ENCODE results near the gene MAJIN. TPM values are rescaled to one million over a fixed set of nuclear protein-coding genes. Genes with fewer than 3 reads are reported as not detected.

Gene MAJIN
- total RNA-seq, 3 donors from 2014 or later (not counting 1 experiment from before 2014, with no cell fraction given), result not detected

DNA sequence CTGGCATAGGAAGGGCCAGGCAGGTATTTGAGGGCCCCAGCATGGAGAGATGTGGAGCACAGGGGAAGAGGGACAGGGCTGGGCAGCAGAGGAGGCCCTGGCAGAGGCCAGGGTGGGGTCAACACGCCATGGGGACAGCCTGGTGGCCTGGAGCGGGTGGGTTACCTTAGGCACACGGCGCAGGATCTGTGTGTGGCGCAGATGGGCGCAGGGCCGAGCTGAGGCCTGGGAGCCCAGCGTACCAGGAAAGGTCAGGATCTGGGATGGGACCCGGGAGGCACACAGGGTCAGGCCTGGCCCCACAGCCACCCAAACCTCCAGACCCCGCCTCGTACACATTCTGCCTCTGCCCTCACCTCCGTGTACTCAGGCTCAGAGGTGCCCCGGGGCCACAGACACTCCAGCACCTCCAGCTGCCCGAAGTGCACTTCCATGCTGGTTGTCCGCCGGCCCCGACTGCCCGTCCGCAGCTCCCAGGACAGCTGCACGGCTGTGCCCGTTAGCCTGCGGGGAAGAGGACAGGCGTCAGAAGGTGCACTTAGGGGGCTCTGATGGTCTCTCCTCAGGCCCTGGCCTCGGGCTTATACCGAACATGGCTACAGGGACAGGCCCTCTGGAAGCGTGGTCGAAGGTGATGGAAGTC lies 61.3 kb downstream of the MAJIN start:
- Histone ChIP-seq H3K9me3 (ENCODE audit: control insufficient read depth, insufficient read depth, low read length) (no peaks in the 10 kb centered on the region), H3K27ac (ENCODE audit: low read length) (no peak overlapping the region), H3K36me3 (ENCODE audit: control insufficient read depth, insufficient read depth, low read length) (peaks cover 77% of the 10 kb centered on the region), H3K4me3 (ENCODE audit: low read length) (no peak overlapping the region), H3K27me3 (ENCODE audit: control insufficient read depth, insufficient read depth, low read length) (no peaks in the 10 kb centered on the region), H3K4me1 (ENCODE audit: control insufficient read depth, insufficient read depth, low read length) (peaks cover 8% of the 10 kb centered on the region)
- Mint-ChIP-seq H3K4me1 (peaks cover 0 to 8% of the 10 kb centered on the region in 2 donors), H3K4me3 (no peak overlapping the region), H3K36me3 (no peaks in the 10 kb centered on the region), H3K9me3 (no peaks in the 10 kb centered on the region), H3K27me3 (ENCODE audit: low read depth in 2 of 2) (no peaks in the 10 kb centered on the region), H3K27ac (peak overlapping the region in 1 of 2 donors; percentile 27)
- ATAC-seq, result no peak
- DNase-seq, result no peak
- TF ChIP-seq, protein P1, sequence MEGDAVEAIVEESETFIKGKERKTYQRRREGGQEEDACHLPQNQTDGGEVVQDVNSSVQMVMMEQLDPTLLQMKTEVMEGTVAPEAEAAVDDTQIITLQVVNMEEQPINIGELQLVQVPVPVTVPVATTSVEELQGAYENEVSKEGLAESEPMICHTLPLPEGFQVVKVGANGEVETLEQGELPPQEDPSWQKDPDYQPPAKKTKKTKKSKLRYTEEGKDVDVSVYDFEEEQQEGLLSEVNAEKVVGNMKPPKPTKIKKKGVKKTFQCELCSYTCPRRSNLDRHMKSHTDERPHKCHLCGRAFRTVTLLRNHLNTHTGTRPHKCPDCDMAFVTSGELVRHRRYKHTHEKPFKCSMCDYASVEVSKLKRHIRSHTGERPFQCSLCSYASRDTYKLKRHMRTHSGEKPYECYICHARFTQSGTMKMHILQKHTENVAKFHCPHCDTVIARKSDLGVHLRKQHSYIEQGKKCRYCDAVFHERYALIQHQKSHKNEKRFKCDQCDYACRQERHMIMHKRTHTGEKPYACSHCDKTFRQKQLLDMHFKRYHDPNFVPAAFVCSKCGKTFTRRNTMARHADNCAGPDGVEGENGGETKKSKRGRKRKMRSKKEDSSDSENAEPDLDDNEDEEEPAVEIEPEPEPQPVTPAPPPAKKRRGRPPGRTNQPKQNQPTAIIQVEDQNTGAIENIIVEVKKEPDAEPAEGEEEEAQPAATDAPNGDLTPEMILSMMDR (IDR thresholded peaks at IDR 0.05), result no peak
- 98% methylated on average over 27 of the region's 27 CpGs for WGBS (ENCODE audit: insufficient coverage)
- intact Hi-C loops (cut with micrococcal nuclease), result no loop called here

DNA sequence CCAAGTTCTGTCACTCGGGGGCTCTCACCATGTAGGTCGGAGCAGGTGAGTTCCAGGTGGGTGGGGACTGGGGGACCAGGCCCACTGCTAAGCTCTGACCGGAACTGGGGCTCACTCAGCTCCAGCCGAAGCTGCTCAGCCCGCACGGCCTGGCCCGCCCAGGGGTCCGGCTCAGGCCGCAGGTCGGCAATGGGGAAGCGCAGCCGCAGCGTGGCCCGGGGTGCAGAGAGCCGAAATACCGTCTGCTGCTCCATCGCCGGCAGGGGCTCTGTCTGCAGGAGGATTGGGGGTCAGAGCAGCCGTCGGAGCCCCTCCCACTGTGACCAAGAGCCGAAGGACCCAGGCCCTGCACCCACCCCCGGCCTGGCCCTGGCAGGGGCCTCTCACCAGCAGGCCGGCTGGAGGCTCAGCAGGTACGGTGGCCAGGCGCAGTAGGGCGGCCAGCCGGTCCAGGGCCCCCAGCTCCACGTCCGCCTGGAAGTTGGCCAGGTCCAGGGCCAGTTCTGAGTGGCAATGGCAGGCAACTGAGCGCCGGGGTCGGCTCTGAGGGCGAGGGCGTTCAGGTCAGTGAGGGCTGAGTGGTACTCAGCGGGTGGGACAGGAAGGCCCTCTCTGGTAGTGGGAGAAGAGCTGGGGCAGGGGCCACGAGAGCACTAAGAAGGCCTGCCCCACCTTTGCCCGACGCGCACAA lies 62.1 kb downstream of the MAJIN start:
- Histone ChIP-seq H3K27ac (ENCODE audit: low read length) (no peak overlapping the region), H3K36me3 (ENCODE audit: control insufficient read depth, insufficient read depth, low read length) (peaks cover 82% of the 10 kb centered on the region), H3K4me1 (ENCODE audit: control insufficient read depth, insufficient read depth, low read length) (peaks cover under 1% of the 10 kb centered on the region), H3K27me3 (ENCODE audit: control insufficient read depth, insufficient read depth, low read length) (no peaks in the 10 kb centered on the region), H3K4me3 (ENCODE audit: low read length) (no peak overlapping the region), H3K9me3 (ENCODE audit: control insufficient read depth, insufficient read depth, low read length) (no peaks in the 10 kb centered on the region)
- Mint-ChIP-seq H3K27ac (peak overlapping the region in 1 of 2 donors; percentile 27), H3K9me3 (no peaks in the 10 kb centered on the region), H3K4me1 (peaks cover 0 to 8% of the 10 kb centered on the region in 2 donors), H3K4me3 (no peak overlapping the region), H3K36me3 (no peaks in the 10 kb centered on the region), H3K27me3 (ENCODE audit: low read depth in 2 of 2) (no peaks in the 10 kb centered on the region)
- intact Hi-C loops (cut with micrococcal nuclease), result no loop called here
- TF ChIP-seq, protein P1 (IDR thresholded peaks at IDR 0.05), result no peak
- WGBS (ENCODE audit: insufficient coverage), result 95% methylated on average over 39 of the region's 39 CpGs
- DNase-seq, result no peak
- ATAC-seq, result no peak

DNA sequence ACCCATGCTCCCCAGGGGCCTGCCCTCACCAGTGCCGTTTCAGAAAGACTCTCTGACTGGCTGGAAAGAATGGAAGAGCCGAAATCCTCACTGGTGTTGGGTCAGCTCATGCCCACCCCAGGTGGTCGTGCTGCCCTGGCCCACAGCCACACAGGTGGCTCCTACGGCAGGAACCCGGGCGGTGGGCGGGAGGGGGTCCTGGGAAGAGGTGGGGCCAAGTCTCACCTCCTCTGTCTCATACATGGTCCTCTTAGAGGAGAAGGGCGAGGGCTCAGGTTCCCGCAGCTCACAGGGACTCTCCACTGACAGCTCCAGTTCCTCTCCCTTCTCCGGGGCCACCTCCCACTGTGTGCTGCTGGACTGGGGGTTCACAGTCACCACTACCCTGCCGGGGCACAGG lies 63.1 kb downstream of the MAJIN start:
- 97% methylated on average over 11 of the region's 11 CpGs for WGBS (ENCODE audit: insufficient coverage)
- no peaks in the 10 kb centered on the region for H3K36me3 Mint-ChIP-seq
- H3K9me3 ChIP-seq (ENCODE audit: control insufficient read depth, insufficient read depth, low read length), result no peaks in the 10 kb centered on the region
- no peak overlapping the region for H3K4me3 Mint-ChIP-seq
- no peak overlapping the region for H3K27ac ChIP-seq (ENCODE audit: low read length)
- peaks cover 77% of the 10 kb centered on the region for H3K36me3 ChIP-seq (ENCODE audit: control insufficient read depth, insufficient read depth, low read length)
- no peaks in the 10 kb centered on the region for H3K27me3 ChIP-seq (ENCODE audit: control insufficient read depth, insufficient read depth, low read length)
- DNase-seq (no peak), ATAC-seq (no peak)
- intact Hi-C loops (cut with micrococcal nuclease), result no loop called here
- H3K9me3 Mint-ChIP-seq, result no peaks in the 10 kb centered on the region
- H3K4me3 ChIP-seq (ENCODE audit: low read length), result no peak overlapping the region
- no peak overlapping the region for H3K27ac Mint-ChIP-seq
- H3K4me1 Mint-ChIP-seq, result peaks cover 0 to 8% of the 10 kb centered on the region in 2 donors
- H3K4me1 ChIP-seq (ENCODE audit: control insufficient read depth, insufficient read depth, low read length), result no peaks in the 10 kb centered on the region
- H3K27me3 Mint-ChIP-seq (ENCODE audit: low read depth in 2 of 2), result no peaks in the 10 kb centered on the region
- TF ChIP-seq, protein P1 (IDR thresholded peaks at IDR 0.05), result no peak
